ENCODE data around the gene TSPYL1. TPM values are rescaled to one million over a fixed set of nuclear protein-coding genes. Genes with fewer than 3 reads are reported as not detected.

TSPYL1 gene
- total RNA-seq: 48.4 and 54.3 TPM in 2 replicates

DNA sequence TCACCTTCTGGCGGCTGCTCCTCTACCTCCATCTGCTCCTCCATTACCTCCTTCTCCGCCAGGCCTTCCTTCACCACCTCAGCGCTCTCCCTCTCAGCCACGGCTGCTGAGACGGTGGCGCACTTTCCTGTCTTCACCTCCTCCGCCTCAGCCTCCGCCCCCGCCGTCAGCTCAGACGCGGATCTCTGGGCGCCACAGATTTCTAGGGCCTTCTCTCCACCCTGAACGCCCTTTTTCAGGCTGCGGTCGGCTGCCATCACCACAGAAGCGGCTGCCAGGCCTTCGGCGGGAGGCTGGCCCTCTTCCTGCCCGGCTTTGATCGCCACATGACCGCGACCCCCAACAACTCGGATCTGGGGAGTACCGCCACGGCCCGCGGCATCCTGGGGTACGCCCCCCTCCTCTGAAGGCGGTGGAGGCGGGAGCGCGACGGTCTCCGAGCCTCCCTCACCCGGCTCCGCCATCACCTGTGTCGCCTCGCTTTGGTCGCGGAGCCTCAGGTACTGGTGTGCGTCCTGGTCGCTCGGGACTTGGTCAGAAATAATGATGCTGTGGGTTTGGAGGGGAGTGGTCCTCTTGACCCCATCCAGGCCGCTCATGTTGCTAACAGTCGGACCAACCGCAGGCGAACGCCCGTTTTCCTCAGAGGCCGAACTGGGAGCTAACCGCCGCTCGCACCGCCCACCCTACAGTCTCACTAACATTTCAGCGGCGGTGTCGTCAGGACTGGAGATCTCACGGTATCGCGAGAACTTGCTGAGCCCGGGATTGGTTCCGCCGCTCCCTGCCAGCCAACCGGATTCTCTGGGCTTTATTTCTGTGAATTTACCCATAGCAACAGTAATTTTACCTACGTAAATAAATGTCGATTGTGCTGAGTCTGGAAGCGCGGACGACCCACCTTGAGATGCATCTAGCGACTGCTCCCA, at the start of gene TSPYL1:
Gene TSPYL1 (minus strand): TSS at position 699 of the 929 bp plus-strand sequence. CDS start 100 bp downstream, at position 599.

GRCh38 chr6:116253505-116254296, 26.0 kb downstream of the TSPYL1 start, which contains the start of gene TSPYL4:
TSPYL4 (minus strand) TSS chr6:116254075; CDS start chr6:116254008, 67 bp downstream.

Other genes with a start within 250 kb of the TSPYL1 start
- under 0.01 TPM in 1 of 2 replicates, not detected in the other for gene FRK, start 219.0 kb downstream of the TSPYL1 start, total RNA-seq
- 8.4 and 13.8 TPM in 2 replicates for gene NT5DC1, start 179.1 kb downstream of the TSPYL1 start, total RNA-seq
- gene COL10A1, start 153.8 kb downstream of the TSPYL1 start, total RNA-seq: not detected in 2 replicates
- 15.4 and 17.2 TPM in 2 replicates for gene TSPYL4, start 25.9 kb downstream of the TSPYL1 start, total RNA-seq
- 14.6 and 15.3 TPM in 2 replicates for gene DSE, start 91.0 kb upstream of the TSPYL1 start, total RNA-seq
- not detected in 2 replicates for gene CALHM6, start 181.4 kb upstream of the TSPYL1 start, total RNA-seq
- gene CALHM5, start 231.7 kb upstream of the TSPYL1 start, total RNA-seq: 3.6 and 4.4 TPM in 2 replicates

All from mammary microvascular endothelial cell (primary cell).